HFFc6 (cell line): ENCODE measurements around the gene MXI1. TPM values are rescaled to one million over a fixed set of nuclear protein-coding genes. Genes with fewer than 3 reads are reported as not detected.
"Not testable (repeated sequence)": the region's sequence is repeated elsewhere in the genome, so short reads cannot be mapped to it uniquely, and the experiment has no call there.

ENCODE experiments used
- DNase-seq: peaks from one replicate; pipeline ENCODE4 v3.0.0-alpha.2; 2018
- H3K27ac Mint-ChIP-seq: 2 replicates; pipeline ENCODE4 v1.8.0; 2020; ENCODE audit warnings: mild to moderate bottlenecking, mixed read lengths
- H3K27me3 Mint-ChIP-seq: 2 replicates; pipeline ENCODE4 v1.8.0; 2021; ENCODE audit warnings: mild to moderate bottlenecking, moderate library complexity, mixed read lengths; ENCODE audit not compliant: insufficient read depth
- H3K36me3 Mint-ChIP-seq: 2 replicates; pipeline ENCODE4 v1.8.0; 2021; ENCODE audit warnings: low read depth, mixed read lengths
- H3K4me1 Mint-ChIP-seq: 2 replicates; pipeline ENCODE4 v1.8.0; 2020; ENCODE audit warnings: low read depth, mixed read lengths
- H3K4me3 Mint-ChIP-seq: 2 replicates; pipeline ENCODE4 v1.8.0; 2020; ENCODE audit warnings: mild to moderate bottlenecking, moderate library complexity, mixed read lengths
- H3K9me3 Mint-ChIP-seq: 2 replicates; pipeline ENCODE4 v1.8.0; 2020; ENCODE audit warnings: mild to moderate bottlenecking, mixed read lengths
- total RNA-seq, 6 experiments: library from RNA; stranded (reverse); fragmentation: NEBNext Ultra II Directional; extraction: Animal tissue kit (Norgen Biotek cat#: 25700); gene quantifications; 2 replicates in 1 of 6; 3 replicates in 5 of 6; pipeline ENCODE4 v1.2.3, GENCODE V29; 2021
- TF ChIP-seq, protein P1 (sequence below): fragments of 200-600 bp; sonication (generic); IDR thresholded peaks from 2 replicates; pipeline ENCODE4 v1.5.0; 2021; ENCODE audit warnings: antibody characterized with exemption, mild to moderate bottlenecking

Gene MXI1
- total RNA-seq, 6 experiments from 2014 or later: 5.2 to 11.2 (median 6.2) TPM

DNA sequence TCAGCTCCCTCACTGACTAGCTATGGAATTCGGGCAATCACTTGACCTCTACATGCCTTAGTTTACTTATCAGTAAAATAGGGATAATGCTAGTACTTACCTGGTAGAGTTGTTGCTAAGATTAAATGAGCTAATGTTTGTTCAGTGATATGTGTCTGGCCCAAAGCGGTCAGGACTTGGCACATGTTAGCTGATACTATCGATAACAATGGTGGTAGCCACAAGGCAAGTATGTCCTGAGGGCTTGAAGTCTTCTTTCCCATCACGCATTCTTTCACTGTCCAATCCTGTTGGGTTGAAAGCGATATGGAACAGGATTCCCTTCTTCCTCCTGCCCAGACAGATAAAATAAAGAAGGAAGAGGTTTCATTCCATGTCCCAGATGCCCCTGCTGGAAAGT is 25.5 kb upstream of the MXI1 start:
- Mint-ChIP-seq H3K27me3 (peaks cover 13% of the 10 kb centered on the region), H3K4me1 (peaks cover 3% of the 10 kb centered on the region; the same call in 1 of the 2 replicates), H3K36me3 (no peaks in the 10 kb centered on the region), H3K4me3 (no peak overlapping the region), H3K9me3 (no peaks in the 10 kb centered on the region), H3K27ac (no peak overlapping the region)
- TF ChIP-seq, protein P1, sequence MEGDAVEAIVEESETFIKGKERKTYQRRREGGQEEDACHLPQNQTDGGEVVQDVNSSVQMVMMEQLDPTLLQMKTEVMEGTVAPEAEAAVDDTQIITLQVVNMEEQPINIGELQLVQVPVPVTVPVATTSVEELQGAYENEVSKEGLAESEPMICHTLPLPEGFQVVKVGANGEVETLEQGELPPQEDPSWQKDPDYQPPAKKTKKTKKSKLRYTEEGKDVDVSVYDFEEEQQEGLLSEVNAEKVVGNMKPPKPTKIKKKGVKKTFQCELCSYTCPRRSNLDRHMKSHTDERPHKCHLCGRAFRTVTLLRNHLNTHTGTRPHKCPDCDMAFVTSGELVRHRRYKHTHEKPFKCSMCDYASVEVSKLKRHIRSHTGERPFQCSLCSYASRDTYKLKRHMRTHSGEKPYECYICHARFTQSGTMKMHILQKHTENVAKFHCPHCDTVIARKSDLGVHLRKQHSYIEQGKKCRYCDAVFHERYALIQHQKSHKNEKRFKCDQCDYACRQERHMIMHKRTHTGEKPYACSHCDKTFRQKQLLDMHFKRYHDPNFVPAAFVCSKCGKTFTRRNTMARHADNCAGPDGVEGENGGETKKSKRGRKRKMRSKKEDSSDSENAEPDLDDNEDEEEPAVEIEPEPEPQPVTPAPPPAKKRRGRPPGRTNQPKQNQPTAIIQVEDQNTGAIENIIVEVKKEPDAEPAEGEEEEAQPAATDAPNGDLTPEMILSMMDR: no peak
- DNase-seq: no peak

DNA sequence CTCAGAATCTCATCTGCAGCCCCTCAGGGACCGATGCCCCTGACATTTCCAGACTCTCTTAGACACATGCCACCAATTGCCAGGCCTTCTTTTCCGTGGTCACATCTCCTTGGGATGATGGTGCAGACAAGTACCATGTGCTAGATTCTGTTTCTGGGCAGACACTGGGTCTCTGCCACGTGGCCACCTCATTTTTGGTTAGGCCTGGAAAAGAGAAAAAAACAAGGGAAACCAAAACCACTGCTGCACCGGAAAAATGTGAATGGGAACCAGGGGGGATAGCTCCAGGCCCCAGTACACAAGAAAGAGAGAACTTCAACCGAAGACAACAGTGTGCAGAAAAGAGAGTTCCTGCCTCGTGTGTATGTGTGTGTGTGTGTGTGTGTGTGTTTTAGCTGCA is 23.0 kb upstream of the MXI1 start:
- H3K4me3 Mint-ChIP-seq: no peak overlapping the region
- H3K36me3 Mint-ChIP-seq: no peaks in the 10 kb centered on the region
- H3K9me3 Mint-ChIP-seq: no peaks in the 10 kb centered on the region
- H3K4me1 Mint-ChIP-seq: peaks cover 5% of the 10 kb centered on the region; the same call in 1 of the 2 replicates
- no peak for DNase-seq
- TF ChIP-seq, protein P1: no peak
- no peak overlapping the region for H3K27ac Mint-ChIP-seq
- peaks cover 11% of the 10 kb centered on the region for H3K27me3 Mint-ChIP-seq

DNA sequence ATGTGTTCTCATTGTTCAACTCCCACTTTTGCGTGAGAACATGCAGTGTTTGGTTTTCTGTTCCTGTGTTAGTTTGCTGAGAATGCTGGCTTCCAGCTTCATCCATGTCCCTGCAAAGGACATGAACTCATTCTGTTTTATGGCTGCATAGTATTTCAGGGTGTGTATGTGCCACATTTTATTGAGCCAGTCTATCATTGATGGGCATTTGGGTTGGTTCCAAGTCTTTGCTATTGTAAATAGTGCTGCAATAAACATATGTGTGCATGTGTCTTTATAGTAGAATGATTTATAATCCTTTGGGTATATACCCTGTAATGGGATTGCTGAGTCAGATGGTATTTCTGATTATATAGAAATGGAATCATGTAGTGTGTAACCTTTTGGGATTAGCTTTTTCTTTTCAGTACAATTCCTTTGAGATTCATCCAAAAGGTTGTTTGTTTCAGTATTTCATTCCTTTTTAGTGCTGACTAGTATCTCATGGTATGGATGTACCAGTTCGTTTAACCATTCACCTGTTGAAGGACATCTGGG is 21.7 kb upstream of the MXI1 start:
- H3K27ac Mint-ChIP-seq, H3K4me1 Mint-ChIP-seq, H3K4me3 Mint-ChIP-seq, DNase-seq, H3K36me3 Mint-ChIP-seq, H3K9me3 Mint-ChIP-seq: not testable (repeated sequence)
- H3K27me3 Mint-ChIP-seq: peaks cover 13% of the 10 kb centered on the region

DNA sequence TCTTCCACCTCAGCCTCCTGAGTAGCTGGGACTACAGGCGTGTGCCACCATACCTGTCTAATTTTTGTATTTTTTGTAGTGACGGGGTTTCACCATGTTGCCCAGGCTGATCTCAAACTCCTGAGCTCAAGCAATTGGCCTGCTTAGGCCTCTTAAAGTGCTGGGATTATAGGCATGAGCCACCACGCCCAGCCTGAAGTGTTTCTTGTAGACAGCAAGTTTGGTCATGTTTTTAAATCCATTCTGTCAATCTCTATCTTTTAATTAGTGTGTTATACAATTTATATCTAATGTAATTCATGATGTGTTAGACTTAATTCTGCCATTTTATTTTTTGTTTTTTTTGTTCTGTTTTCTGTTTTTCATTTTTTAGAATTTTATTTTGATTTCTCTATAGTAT is 17.2 kb upstream of the MXI1 start:
- TF ChIP-seq, protein P1: no peak
- Mint-ChIP-seq H3K4me3 (no peak overlapping the region), H3K27me3 (peaks cover 20% of the 10 kb centered on the region), H3K4me1 (peaks cover 5% of the 10 kb centered on the region; the same call in 1 of the 2 replicates), H3K27ac (no peak overlapping the region), H3K9me3 (no peaks in the 10 kb centered on the region), H3K36me3 (no peaks in the 10 kb centered on the region)
- DNase-seq: no peak

GRCh38 chr10:110192552-110192951 is 14.9 kb upstream of the MXI1 start:
- H3K4me3 Mint-ChIP-seq: no peak overlapping the region
- TF ChIP-seq, protein P1: peak; percentile 33; the same call in 1 of the 2 replicates
- no peak for DNase-seq
- no peaks in the 10 kb centered on the region for H3K9me3 Mint-ChIP-seq
- no peaks in the 10 kb centered on the region for H3K36me3 Mint-ChIP-seq
- no peaks in the 10 kb centered on the region for H3K4me1 Mint-ChIP-seq
- no peak overlapping the region for H3K27ac Mint-ChIP-seq
- H3K27me3 Mint-ChIP-seq: peaks cover 33% of the 10 kb centered on the region

DNA sequence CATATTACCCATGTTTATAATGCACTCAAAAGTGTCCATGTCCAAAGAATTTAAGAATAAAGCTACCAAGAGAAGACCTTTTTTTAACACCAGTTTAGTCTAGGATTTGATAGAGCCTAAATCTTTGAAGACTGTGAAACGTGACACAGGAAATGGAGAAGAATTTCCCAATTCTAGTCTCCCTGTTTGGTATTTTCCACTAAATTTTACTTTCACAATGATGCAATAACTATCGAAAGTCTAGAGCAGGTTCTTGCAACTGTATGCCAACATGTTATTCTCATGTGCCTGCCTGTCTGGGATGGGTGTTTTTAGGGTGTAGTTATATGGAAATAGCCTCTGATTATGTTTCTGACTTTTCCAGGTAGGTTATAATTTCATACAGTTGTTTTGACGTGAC is 6.9 kb upstream of the MXI1 start:
- TF ChIP-seq, protein P1: no peak
- Mint-ChIP-seq H3K27me3 (peaks cover 18% of the 10 kb centered on the region), H3K4me1 (no peaks in the 10 kb centered on the region), H3K9me3 (no peaks in the 10 kb centered on the region), H3K27ac (no peak overlapping the region), H3K4me3 (no peak overlapping the region), H3K36me3 (no peaks in the 10 kb centered on the region)
- DNase-seq: no peak

GRCh38 chr10:110201046-110201445 is 6.4 kb upstream of the MXI1 start:
- not testable (repeated sequence) for H3K9me3 Mint-ChIP-seq, DNase-seq, H3K27ac Mint-ChIP-seq, H3K4me1 Mint-ChIP-seq, H3K36me3 Mint-ChIP-seq, H3K4me3 Mint-ChIP-seq
- peaks cover 18% of the 10 kb centered on the region for H3K27me3 Mint-ChIP-seq
